HG03442 (cell line): ENCODE results near the gene LCN12.

Experiments
- ATAC-seq: cut with Tn5 transposase; IDR thresholded peaks from one replicate; pipeline ENCODE4 v1.9.1; 2021; ENCODE audit warnings: mild to moderate bottlenecking, moderate library complexity; ENCODE audit not compliant: unreplicated experiment

LCN12 gene

GRCh38 chr9:136951541-136952320 lies at the start of gene LCN12:
Gene LCN12, plus strand, starts transcription at chr9:136952273. Its CDS starts 55 bp downstream, at chr9:136952328.
- ATAC-seq = no peak

GRCh38 chr9:136903041-136903554 lies 49.0 kb upstream of the LCN12 start:
- ATAC-seq = no peak

GRCh38 chr9:136906266-136906665 lies 45.8 kb upstream of the LCN12 start:
- ATAC-seq = no peak

GRCh38 chr9:136907011-136907914 lies 44.8 kb upstream of the LCN12 start:
- no peak for ATAC-seq

GRCh38 chr9:136910197-136910900 lies 41.7 kb upstream of the LCN12 start:
- no peak for ATAC-seq

GRCh38 chr9:136910901-136911245 lies 41.2 kb upstream of the LCN12 start:
- ATAC-seq = no peak

- ATAC-seq = no peak
Measured at GRCh38 chr9:136913701-136914438, 38.2 kb upstream of the LCN12 start.

GRCh38 chr9:136915632-136916329 lies 36.3 kb upstream of the LCN12 start:
- ATAC-seq = no peak

- ATAC-seq = no peak
Measured at GRCh38 chr9:136916330-136917184, 35.5 kb upstream of the LCN12 start.

- no peak for ATAC-seq
Measured at GRCh38 chr9:136917902-136918301, 34.2 kb upstream of the LCN12 start.

GRCh38 chr9:136920069-136920468 lies 32.0 kb upstream of the LCN12 start:
- ATAC-seq = no peak

GRCh38 chr9:136920734-136921231 lies 31.3 kb upstream of the LCN12 start:
- no peak for ATAC-seq

- no peak for ATAC-seq
Measured at GRCh38 chr9:136921307-136921706, 30.8 kb upstream of the LCN12 start.

- ATAC-seq = no peak
Measured at GRCh38 chr9:136921718-136922117, 30.4 kb upstream of the LCN12 start.

GRCh38 chr9:136922540-136922939 lies 29.5 kb upstream of the LCN12 start:
- no peak for ATAC-seq

GRCh38 chr9:136923881-136924280 lies 28.2 kb upstream of the LCN12 start:
- no peak for ATAC-seq

- ATAC-seq = no peak
Measured at GRCh38 chr9:136925414-136926153, 26.5 kb upstream of the LCN12 start.

- ATAC-seq = no peak
Measured at GRCh38 chr9:136926154-136926704, 25.8 kb upstream of the LCN12 start.
